ENCODE measurements around the gene GRIK2.
"Not testable (repeated sequence)": the region's sequence is repeated elsewhere in the genome, so short reads cannot be mapped to it uniquely, and the experiment has no call there.

Gene GRIK2

DNA sequence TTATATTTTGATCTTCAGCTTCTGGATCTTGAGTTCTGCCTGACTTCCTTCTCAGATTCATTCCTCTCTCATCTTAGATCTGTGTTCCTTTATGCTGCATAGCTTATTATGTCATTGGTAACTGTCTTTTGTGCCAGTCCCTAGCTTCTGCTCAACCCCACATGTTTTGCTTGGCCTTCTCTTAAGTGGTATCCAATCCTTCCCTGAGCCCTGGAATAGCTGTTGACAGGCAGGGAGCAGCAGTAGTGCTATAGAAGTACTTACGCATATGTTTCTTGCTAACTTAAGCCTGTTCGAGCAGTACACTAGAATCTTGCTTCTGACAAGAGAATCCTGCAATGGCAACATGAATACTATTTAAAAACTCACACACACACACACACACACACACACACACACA lies 13.6 kb upstream of the GRIK2 start:
- no peak for DNase-seq (ENCODE audit: low read depth)
- TF ChIP-seq, protein P1, sequence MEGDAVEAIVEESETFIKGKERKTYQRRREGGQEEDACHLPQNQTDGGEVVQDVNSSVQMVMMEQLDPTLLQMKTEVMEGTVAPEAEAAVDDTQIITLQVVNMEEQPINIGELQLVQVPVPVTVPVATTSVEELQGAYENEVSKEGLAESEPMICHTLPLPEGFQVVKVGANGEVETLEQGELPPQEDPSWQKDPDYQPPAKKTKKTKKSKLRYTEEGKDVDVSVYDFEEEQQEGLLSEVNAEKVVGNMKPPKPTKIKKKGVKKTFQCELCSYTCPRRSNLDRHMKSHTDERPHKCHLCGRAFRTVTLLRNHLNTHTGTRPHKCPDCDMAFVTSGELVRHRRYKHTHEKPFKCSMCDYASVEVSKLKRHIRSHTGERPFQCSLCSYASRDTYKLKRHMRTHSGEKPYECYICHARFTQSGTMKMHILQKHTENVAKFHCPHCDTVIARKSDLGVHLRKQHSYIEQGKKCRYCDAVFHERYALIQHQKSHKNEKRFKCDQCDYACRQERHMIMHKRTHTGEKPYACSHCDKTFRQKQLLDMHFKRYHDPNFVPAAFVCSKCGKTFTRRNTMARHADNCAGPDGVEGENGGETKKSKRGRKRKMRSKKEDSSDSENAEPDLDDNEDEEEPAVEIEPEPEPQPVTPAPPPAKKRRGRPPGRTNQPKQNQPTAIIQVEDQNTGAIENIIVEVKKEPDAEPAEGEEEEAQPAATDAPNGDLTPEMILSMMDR (IDR thresholded peaks at IDR 0.05; ENCODE audit: low read depth, low read length, missing control alignments) = no peak
- no peak overlapping the region for H3K4me3 ChIP-seq (ENCODE audit: low read depth, low read length)

DNA sequence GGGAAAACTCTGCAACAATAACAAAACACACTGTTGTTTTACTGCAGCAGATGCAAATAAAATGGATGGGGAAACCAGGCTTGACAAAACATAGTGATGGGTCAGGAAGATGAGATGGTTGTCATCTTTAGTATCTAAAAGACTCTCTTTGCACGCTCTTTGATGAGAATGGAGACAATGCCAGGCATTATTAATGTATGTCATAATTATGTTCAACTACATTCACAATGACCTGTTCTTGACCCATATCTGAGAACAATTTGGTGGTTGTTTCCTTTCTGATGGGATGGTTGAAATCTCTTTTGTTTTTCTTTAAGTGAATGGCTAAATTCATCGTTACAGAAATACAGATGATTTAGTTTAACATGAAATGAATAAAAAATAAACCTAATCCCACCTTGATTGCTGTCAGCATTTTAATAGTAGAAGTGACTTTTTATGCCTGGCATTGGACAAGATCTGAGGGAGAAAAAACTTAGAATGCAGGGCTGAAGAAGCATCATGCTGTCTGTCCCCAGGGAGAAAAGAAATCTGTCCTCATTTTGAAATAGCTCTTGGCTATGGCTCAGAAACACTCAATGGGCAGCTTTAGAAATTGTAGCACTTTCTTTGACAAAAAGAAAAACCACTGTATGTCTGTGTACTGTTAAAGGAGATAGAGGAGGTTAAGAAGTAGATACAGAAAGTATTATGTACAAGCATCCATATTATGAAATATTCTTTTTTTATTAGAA lies 12.4 kb upstream of the GRIK2 start:
- no peak overlapping the region for H3K4me3 ChIP-seq (ENCODE audit: low read depth, low read length)
- no peak for DNase-seq (ENCODE audit: low read depth)

DNA sequence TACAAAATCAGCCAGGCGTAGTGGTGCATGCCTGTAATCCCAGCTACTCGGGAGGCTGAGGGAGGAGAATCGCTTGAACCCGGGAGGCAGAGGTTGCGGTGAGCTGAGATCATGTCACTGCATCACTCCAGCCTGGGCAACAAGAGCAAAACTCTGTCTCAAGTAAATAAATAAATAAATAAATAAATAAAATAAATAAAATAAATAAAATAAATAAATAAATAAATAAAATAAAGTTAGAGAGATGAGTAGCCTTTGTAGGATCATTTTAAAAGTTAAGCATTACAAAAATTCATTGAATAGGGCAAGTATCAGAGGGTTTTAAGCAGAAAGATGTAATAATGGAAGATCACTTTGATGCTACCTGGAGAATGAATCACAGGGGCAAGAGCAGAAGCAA lies 9.8 kb upstream of the GRIK2 start:
- not testable (repeated sequence) for DNase-seq (ENCODE audit: low read depth); H3K4me3 ChIP-seq (ENCODE audit: low read depth, low read length)

More for the DNA sequence above, 12.4 kb upstream of the GRIK2 start:
- TF ChIP-seq, protein P1 (IDR thresholded peaks at IDR 0.05; ENCODE audit: low read depth, low read length, missing control alignments) = no peak

DNA sequence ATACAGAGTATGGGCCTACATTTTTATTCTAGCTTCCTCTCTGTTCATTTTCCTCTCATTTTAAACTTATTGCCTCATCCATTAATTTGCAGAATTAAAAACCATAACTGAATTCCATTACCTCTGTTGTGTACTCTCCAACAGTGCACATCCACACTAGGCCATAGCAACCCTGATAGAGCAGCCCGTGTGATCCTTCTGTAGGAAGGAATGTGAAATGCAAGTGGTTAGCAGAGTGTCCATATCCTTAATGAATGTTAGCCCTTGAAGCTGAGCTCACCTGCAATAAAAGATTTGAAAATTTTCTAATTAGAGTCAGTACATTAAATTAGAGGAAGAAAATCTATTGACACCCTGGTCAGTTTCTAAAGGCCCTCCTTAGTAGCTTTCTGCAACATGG lies 6.5 kb upstream of the GRIK2 start:
- TF ChIP-seq, protein P1 (IDR thresholded peaks at IDR 0.05; ENCODE audit: low read depth, low read length, missing control alignments) = no peak
- no peak for DNase-seq (ENCODE audit: low read depth)
- no peak overlapping the region for H3K4me3 ChIP-seq (ENCODE audit: low read depth, low read length)

DNA sequence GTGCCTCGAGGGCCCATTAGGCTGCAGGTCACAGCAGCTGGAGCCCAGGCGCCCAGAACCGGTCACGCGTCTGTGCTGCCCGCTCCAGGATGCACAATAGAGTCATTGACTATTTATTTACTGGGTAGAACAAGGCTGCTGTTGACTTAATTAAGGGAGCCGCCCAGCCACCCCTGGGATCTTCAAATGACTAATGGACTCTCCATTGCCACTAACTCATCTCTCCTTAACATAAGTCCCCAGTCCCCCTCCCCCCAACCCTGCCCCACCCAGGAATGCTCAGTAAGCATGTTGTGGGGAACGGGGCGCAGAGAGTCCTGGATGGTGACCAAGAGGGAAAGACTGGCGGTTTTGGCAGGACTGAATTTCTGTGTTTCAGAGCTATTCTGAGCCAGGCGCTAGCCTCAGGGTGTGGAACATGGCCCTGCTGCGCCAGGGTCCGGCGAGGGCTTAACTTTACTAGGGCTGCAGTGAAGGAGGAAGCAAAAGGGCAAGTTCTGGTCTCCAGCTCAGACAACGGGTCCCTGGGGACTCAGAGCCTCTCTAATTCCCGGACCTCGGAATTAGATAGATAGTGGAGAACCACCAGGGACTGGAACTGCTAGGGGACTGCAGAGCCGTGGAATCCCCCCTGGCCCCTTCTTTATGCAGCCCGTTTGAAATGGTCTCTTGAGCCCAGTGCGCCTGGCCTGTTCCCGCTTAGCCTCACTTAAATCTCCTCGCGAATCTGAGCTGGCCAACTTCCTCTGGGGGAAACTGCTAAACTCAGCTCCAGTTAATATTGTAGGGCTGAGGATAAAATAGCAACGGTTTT lies 1.5 kb upstream of the GRIK2 start:
- DNase-seq (ENCODE audit: low read depth) = no peak
- no peak overlapping the region for H3K4me3 ChIP-seq (ENCODE audit: low read depth, low read length)
- TF ChIP-seq, protein P1 (IDR thresholded peaks at IDR 0.05; ENCODE audit: low read depth, low read length, missing control alignments) = no peak

DNA sequence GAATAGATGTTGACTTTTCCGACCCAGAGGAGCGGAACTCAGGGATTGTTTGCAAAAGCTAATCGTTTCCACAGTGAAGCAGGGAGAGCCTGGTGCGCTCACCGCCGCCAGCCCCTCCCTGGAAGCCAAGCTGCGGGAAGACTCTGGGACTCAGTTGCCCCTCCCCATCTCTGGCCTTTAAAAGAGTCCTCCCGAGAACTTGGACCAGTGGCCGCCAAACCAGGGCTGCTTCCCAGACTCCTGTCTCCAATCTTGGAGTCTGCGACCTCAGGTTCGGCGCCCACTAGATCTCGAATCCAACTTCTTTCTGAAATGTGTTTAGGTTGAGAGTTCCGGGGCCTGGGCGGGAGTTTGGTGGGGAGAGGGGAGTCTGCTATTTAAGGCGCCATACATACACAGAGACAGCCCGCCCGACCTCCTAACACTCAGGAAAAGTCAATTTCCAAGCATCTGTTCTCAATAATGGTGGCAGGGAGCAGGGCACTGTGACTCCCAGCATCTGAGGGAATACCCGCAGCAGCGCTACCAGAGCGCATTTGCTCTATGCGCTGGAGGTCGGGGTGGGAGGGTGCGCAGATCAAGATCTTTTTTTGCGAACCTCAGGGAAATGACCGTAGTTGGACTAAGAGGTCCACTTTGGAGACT lies 800 bp upstream of the GRIK2 start:
- no peak for DNase-seq (ENCODE audit: low read depth)
- TF ChIP-seq, protein P1 (IDR thresholded peaks at IDR 0.05; ENCODE audit: low read depth, low read length, missing control alignments) = no peak

DNA sequence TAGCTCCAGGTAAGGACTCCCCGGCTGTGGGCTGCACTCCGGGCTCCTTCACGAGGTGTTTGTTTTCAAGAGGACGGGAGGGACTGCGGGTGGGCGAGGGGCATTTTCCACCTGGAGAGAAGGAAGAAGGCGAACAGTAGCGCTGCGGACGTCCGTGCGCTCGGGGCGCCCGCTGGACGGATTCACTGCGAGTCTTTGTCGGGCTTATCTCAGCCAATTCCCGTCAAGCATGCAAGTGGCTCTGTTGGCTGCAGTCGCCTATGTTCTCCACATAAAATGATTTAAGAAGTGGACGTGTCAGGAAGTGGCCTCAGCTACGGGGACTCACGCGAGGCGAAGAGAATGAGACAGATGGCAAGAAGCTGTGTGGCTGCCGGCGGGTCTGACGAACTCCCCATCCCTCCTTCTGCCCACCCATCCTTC lies 332 bp downstream of the GRIK2 start:
- no peak overlapping the region for H3K4me3 ChIP-seq (ENCODE audit: low read depth, low read length)
- TF ChIP-seq, protein P1 (IDR thresholded peaks at IDR 0.05; ENCODE audit: low read depth, low read length, missing control alignments) = no peak
- DNase-seq (ENCODE audit: low read depth) = no peak

More for the DNA sequence above, 800 bp upstream of the GRIK2 start:
- H3K4me3 ChIP-seq (ENCODE audit: low read depth, low read length) = no peak overlapping the region

Data from GM12864 (cell line).